ENCODE results near the gene SLC2A8. TPM values are rescaled to one million over a fixed set of nuclear protein-coding genes. Genes with fewer than 3 reads are reported as not detected.

SLC2A8 gene
- total RNA-seq, 4 donors from 2014 or later = 9.6 to 95.8 (median 29.4) TPM

DNA sequence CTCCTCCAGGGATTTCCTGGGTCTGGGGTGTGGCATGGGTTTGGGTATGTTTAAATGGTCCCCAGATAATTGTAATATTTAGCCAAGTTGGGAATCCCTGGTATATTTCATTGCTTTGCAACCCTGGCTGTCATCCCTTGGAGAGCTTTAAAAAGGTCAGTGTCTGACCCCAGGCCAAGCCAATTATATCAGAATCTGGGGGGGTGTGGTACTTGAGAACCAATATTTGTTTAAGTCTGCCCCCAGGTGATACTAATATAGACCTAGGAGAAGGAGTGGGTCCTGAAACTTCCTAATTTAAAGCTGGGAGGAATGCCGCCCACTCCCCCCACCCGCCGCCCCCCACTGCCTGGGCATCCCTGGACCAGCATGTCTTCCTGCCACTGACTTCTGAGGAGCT lies 38.2 kb upstream of the SLC2A8 start:
- intact Hi-C loops (cut with DNase I; ENCODE audit: low total_unique reads) (no loop called here), in situ Hi-C loops (cut with MboI; ENCODE audit: low pct_ligation_motif_present in 1 of 4, low pct_unique_long_range_greater_than_20kb in 1 of 4, low sequenced_read_pairs in 3 of 4) (no loop called here)
- H3K36me3 ChIP-seq = no peaks in the 10 kb centered on the region
- DNase-seq = no peak
- H3K27ac ChIP-seq = no peak overlapping the region
- TF ChIP-seq EP300 (IDR thresholded peaks at IDR 0.05; ENCODE audit: low read depth) (no peak), POLR2A (IDR thresholded peaks at IDR 0.05) (no peak), POLR2AphosphoS5 (IDR thresholded peaks at IDR 0.05) (no peak)
- TF ChIP-seq, protein P1, sequence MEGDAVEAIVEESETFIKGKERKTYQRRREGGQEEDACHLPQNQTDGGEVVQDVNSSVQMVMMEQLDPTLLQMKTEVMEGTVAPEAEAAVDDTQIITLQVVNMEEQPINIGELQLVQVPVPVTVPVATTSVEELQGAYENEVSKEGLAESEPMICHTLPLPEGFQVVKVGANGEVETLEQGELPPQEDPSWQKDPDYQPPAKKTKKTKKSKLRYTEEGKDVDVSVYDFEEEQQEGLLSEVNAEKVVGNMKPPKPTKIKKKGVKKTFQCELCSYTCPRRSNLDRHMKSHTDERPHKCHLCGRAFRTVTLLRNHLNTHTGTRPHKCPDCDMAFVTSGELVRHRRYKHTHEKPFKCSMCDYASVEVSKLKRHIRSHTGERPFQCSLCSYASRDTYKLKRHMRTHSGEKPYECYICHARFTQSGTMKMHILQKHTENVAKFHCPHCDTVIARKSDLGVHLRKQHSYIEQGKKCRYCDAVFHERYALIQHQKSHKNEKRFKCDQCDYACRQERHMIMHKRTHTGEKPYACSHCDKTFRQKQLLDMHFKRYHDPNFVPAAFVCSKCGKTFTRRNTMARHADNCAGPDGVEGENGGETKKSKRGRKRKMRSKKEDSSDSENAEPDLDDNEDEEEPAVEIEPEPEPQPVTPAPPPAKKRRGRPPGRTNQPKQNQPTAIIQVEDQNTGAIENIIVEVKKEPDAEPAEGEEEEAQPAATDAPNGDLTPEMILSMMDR (IDR thresholded peaks at IDR 0.05) = no peak
- no peak overlapping the region for H3K4me3 ChIP-seq
- WGBS, 2 donors (ENCODE audit: low coverage in 1 of 2) = 100% methylated on average over 3 of the region's 3 CpGs; no CpG with 5 or more reads in 1 of the 2 donors
- H3K27me3 ChIP-seq = no peaks in the 10 kb centered on the region
- H3K4me1 ChIP-seq = peaks cover 0 to 15% (median 9%) of the 10 kb centered on the region in 4 donors
- H3K9me3 ChIP-seq = no peaks in the 10 kb centered on the region

DNA sequence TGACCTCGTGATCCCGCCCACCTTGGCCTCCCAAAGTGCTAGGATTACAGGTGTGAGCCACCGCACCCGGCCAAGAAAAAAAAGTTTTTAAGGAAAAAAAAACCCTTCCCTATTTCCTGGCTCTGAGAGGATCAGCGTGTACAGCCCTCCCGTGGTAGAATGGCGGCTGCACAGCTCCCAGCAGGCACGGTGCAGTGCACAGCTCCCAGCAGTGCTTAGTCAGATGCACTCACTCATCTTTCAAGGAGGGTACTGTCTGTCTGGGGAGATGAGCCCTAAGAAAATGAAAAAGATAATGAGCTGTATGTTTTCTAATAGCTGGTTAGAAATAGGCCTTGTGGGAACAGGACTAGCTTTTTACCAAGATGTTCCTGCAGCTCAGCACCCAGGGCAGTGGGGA lies 36.7 kb upstream of the SLC2A8 start:
- whole genome bisulfite sequencing, 2 donors (ENCODE audit: low coverage in 1 of 2) = 63 to 75% methylated on average over 4 to 8 of the region's 8 CpGs
- Histone ChIP-seq H3K27ac (no peak overlapping the region), H3K27me3 (no peaks in the 10 kb centered on the region), H3K4me1 (peaks cover 0 to 15% (median 9%) of the 10 kb centered on the region in 4 donors), H3K4me3 (no peak overlapping the region), H3K9me3 (no peaks in the 10 kb centered on the region), H3K36me3 (no peaks in the 10 kb centered on the region)
- in situ Hi-C loops (cut with MboI; ENCODE audit: low pct_ligation_motif_present in 1 of 4, low pct_unique_long_range_greater_than_20kb in 1 of 4, low sequenced_read_pairs in 3 of 4) = no loop called here
- intact Hi-C loops (cut with DNase I; ENCODE audit: low total_unique reads) = no loop called here
- DNase-seq = no peak
- no peak for TF ChIP-seq POLR2AphosphoS5 (IDR thresholded peaks at IDR 0.05)
- TF ChIP-seq, protein P1 (IDR thresholded peaks at IDR 0.05) = no peak
- no peak for TF ChIP-seq EP300 (IDR thresholded peaks at IDR 0.05; ENCODE audit: low read depth)
- TF ChIP-seq POLR2A (IDR thresholded peaks at IDR 0.05) = no peak

DNA sequence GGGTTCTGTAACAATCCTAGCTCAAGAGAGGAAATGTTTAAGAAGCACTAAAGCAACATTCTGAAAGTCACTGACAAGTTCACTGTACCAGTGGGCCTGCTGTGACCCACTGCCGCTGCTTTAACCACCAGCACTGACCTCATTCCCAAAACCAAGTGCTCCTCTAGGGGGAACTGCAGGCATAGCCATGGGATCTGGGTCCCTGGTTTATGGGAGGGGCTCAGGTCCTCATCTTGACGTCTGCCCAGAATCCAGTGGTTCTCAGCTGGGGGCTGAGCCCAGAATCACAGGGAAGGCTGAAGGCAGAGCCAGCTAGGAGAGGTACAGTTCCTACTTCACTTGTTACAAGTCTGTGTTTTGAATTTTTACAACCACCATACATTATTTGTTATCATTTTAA lies 36.1 kb upstream of the SLC2A8 start:
- in situ Hi-C loops (cut with MboI; ENCODE audit: low pct_ligation_motif_present in 1 of 4, low pct_unique_long_range_greater_than_20kb in 1 of 4, low sequenced_read_pairs in 3 of 4) = no loop called here
- Histone ChIP-seq H3K36me3 (no peaks in the 10 kb centered on the region), H3K27me3 (no peaks in the 10 kb centered on the region), H3K4me1 (peaks cover 0 to 15% (median 9%) of the 10 kb centered on the region in 4 donors), H3K27ac (peak overlapping the region in 3 of 4 donors; percentile 26 to 68 (median 66)), H3K9me3 (no peaks in the 10 kb centered on the region), H3K4me3 (no peak overlapping the region)
- TF ChIP-seq, protein P1 (IDR thresholded peaks at IDR 0.05) = peak in 1 of 5 experiments; percentile 15
- TF ChIP-seq POLR2A (IDR thresholded peaks at IDR 0.05) = no peak
- WGBS, 2 donors (ENCODE audit: low coverage in 1 of 2) = 59% methylated on average over 2 of the region's 2 CpGs; no CpG with 5 or more reads in 1 of the 2 donors
- DNase-seq = no peak
- intact Hi-C loops (cut with DNase I; ENCODE audit: low total_unique reads) = no loop called here

DNA sequence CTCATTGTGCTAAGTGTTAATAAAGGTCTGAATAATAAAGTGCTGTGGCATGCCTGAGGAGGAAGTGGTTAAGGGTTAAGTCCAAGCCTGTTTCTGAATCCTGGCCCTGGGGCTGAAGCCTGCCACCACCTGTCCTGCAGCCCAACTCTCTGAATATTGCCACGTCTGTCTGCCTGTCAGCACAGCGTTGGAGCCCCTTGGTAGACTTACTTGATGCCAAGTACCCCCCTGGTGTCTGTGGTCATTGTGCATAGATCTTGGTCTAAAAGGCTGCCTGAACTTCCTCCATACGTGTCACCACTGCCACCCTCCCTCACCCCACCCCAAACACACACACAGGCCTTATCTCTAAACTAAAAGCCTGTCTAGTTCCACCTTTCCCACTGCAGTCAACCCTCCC lies 35.4 kb upstream of the SLC2A8 start:
- peak; percentile 38 for DNase-seq
- no peaks in the 10 kb centered on the region for H3K36me3 ChIP-seq
- no peaks in the 10 kb centered on the region for H3K27me3 ChIP-seq
- intact Hi-C loops (cut with DNase I; ENCODE audit: low total_unique reads) (no loop called here), in situ Hi-C loops (cut with MboI; ENCODE audit: low pct_ligation_motif_present in 1 of 4, low pct_unique_long_range_greater_than_20kb in 1 of 4, low sequenced_read_pairs in 3 of 4) (no loop called here)
- no peaks in the 10 kb centered on the region for H3K9me3 ChIP-seq
- WGBS, 2 donors (ENCODE audit: low coverage in 1 of 2) = 34% methylated on average over 3 of the region's 3 CpGs; no CpG with 5 or more reads in 1 of the 2 donors
- H3K27ac ChIP-seq = peak overlapping the region; percentile 10 to 68 (median 46)
- TF ChIP-seq EP300 (IDR thresholded peaks at IDR 0.05; ENCODE audit: low read depth) = no peak
- TF ChIP-seq, protein P1 (IDR thresholded peaks at IDR 0.05) = no peak
- TF ChIP-seq POLR2A (IDR thresholded peaks at IDR 0.05) = no peak
- TF ChIP-seq POLR2AphosphoS5 (IDR thresholded peaks at IDR 0.05) = no peak
- H3K4me1 ChIP-seq = peaks cover 0 to 15% (median 9%) of the 10 kb centered on the region in 4 donors
- no peak overlapping the region for H3K4me3 ChIP-seq
